Right cardiac atrium (tissue), 5 donors: ENCODE measurements around the gene ABI3BP. TPM values are rescaled to one million over a fixed set of nuclear protein-coding genes. Genes with fewer than 3 reads are reported as not detected.
A peak's percentile ranks its signal among the peaks of the same experiment; 100 is the strongest.

ENCODE experiments used
- ATAC-seq, 2 donors: fragments of 200-7000 bp; cut with Tn5 transposase; one replicate each; pipeline versions ENCODE4 v1.8.0 to v1.9.1; 2020; ENCODE audit warnings: moderate library complexity in 2 of 2, mild to moderate bottlenecking in 1 of 2
- DNase-seq, 3 donors: peaks; one replicate each; pipeline ENCODE4 v3.0.0-alpha.2; 2020
- H3K27ac ChIP-seq: one replicate; pipeline ENCODE4 v1.5.1; 2013; ENCODE audit warnings: mild to moderate bottlenecking, low read length, control low read depth, moderate library complexity
- H3K27me3 ChIP-seq: one replicate; pipeline ENCODE4 v1.6.1; 2013; ENCODE audit not compliant: control insufficient read depth, insufficient read depth
- H3K4me1 ChIP-seq: one replicate; pipeline ENCODE4 v1.6.1; 2013; ENCODE audit warnings: low read length; ENCODE audit not compliant: control insufficient read depth, insufficient read depth
- H3K4me3 ChIP-seq: one replicate; pipeline ENCODE4 v1.5.1; 2013; ENCODE audit warnings: low read length, control low read depth
- H3K9me3 ChIP-seq: one replicate; pipeline ENCODE4 v1.6.1; 2013; ENCODE audit warnings: low read length; ENCODE audit not compliant: control insufficient read depth
- WGBS: extraction: QIAGEN DNeasy Blood & Tissue Kit; methylation state at CpG from one replicate; pipeline ENCODE4 v1.1.7; 2013; 5-methylcytosine and 5-hydroxymethylcytosine counted together
- intact Hi-C, 4 donors: fragments of 100-400 bp; cut with DNase I; formaldehyde crosslinking; loops; one replicate each; pipeline versions ENCODE4 v1.11.0 to v1.14.0; 2022 to 2023
- polyA plus RNA-seq: library from polyadenylated mRNA; stranded (reverse); fragments of 200-250 nt; gene quantifications from one replicate; pipeline ENCODE4 v1.2.3, GENCODE V29; 2013
- total RNA-seq, 4 donors: library from RNA; stranded (reverse); fragmentation: NEBNext Ultra II Directional; extraction: Animal tissue kit (Norgen Biotek cat#: 25700); gene quantifications; one replicate each; pipeline ENCODE4 v1.2.1, GENCODE V29; 2021
- donor health status: healthy with polysubstance abuse.
- donor health status: DM: no; HTN: yes; CAD: no.
- donor health status: DM: no; HTN: no; CAD: no.
- donor health status: DM: no; HTN: yes; CAD: no; lungs with severe emphysema.
- donor health status: DM: yes; HTN: yes; CAD: no.

ABI3BP gene
- total and polyA plus RNA-seq, 5 donors: 14.5 to 69.5 (median 49.7) TPM

GRCh38 chr3:100775226-100775625, 218.0 kb downstream of the ABI3BP start:
- no peaks in the 10 kb centered on the region for H3K4me1 ChIP-seq
- H3K4me3 ChIP-seq: no peak overlapping the region
- H3K9me3 ChIP-seq: no peaks in the 10 kb centered on the region
- intact Hi-C loops: no loop called here
- no peak overlapping the region for H3K27ac ChIP-seq
- DNase-seq (no peak), ATAC-seq (no peak)
- whole genome bisulfite sequencing: 95% methylated on average over 3 of the region's 3 CpGs
- no peaks in the 10 kb centered on the region for H3K27me3 ChIP-seq

GRCh38 chr3:100769693-100770092, 223.5 kb downstream of the ABI3BP start:
- no peaks in the 10 kb centered on the region for H3K9me3 ChIP-seq
- DNase-seq: no peak
- 78% methylated on average over 3 of the region's 3 CpGs for WGBS
- no peak for ATAC-seq
- H3K27ac ChIP-seq: no peak overlapping the region
- no peak overlapping the region for H3K4me3 ChIP-seq
- H3K27me3 ChIP-seq: no peaks in the 10 kb centered on the region
- H3K4me1 ChIP-seq: no peaks in the 10 kb centered on the region
- intact Hi-C loops: no loop called here

- DNase-seq: no peak
- 96% methylated on average over 2 of the region's 2 CpGs for WGBS
- no peak overlapping the region for H3K4me3 ChIP-seq
- intact Hi-C loops: no loop called here
- no peaks in the 10 kb centered on the region for H3K4me1 ChIP-seq
- ATAC-seq: no peak
- no peak overlapping the region for H3K27ac ChIP-seq
- no peaks in the 10 kb centered on the region for H3K27me3 ChIP-seq
- H3K9me3 ChIP-seq: no peaks in the 10 kb centered on the region
Observed at GRCh38 chr3:100766069-100766468, 227.2 kb downstream of the ABI3BP start.

DNA sequence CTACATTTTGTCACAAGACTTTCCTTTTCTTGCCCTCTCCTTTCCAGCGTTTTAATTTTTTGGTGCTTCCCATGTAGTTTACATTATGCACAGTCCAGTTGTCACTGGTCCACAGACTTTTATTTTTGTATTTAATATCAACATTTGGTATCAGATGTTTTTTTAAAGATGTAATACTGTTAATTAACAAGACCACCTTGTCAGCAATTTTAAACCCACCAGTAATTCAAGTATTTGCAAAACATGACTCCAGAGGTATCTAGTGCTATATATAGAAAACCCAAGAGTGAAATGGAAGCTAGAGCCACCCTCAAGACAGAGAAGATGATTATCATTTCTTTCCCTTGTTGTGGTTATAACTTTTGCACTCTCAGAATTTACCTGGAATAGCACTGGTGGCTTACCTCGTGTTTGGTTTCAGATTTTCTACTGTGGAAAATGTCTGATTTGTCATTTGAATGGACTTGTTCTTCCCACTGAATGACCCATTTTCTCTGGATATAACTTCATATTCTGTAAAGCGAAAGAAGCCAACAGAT, 227.7 kb downstream of the ABI3BP start:
- ATAC-seq (no peak), DNase-seq (no peak)
- Histone ChIP-seq H3K4me1 (no peaks in the 10 kb centered on the region), H3K9me3 (no peaks in the 10 kb centered on the region), H3K27ac (no peak overlapping the region), H3K27me3 (no peaks in the 10 kb centered on the region), H3K4me3 (no peak overlapping the region)
- intact Hi-C loops: no loop called here
- 88% methylated on average over 3 of the region's 3 CpGs for WGBS

GRCh38 chr3:100761951-100762350, 231.3 kb downstream of the ABI3BP start:
- intact Hi-C loops: no loop called here
- no peak overlapping the region for H3K4me3 ChIP-seq
- no peaks in the 10 kb centered on the region for H3K27me3 ChIP-seq
- peaks cover 3% of the 10 kb centered on the region for H3K4me1 ChIP-seq
- no peak overlapping the region for H3K27ac ChIP-seq
- H3K9me3 ChIP-seq: no peaks in the 10 kb centered on the region
- DNase-seq (no peak), ATAC-seq (no peak)

- no peaks in the 10 kb centered on the region for H3K27me3 ChIP-seq
- no peaks in the 10 kb centered on the region for H3K9me3 ChIP-seq
- intact Hi-C loops: no loop called here
- ATAC-seq: peak; percentile 48 to 63
- H3K4me3 ChIP-seq: no peak overlapping the region
- H3K27ac ChIP-seq: no peak overlapping the region
- 65% methylated on average over 1 of the region's 1 CpG for WGBS
- H3K4me1 ChIP-seq: peaks cover 3% of the 10 kb centered on the region
- DNase-seq: no peak
Observed at GRCh38 chr3:100761211-100761942, 231.8 kb downstream of the ABI3BP start.

DNA sequence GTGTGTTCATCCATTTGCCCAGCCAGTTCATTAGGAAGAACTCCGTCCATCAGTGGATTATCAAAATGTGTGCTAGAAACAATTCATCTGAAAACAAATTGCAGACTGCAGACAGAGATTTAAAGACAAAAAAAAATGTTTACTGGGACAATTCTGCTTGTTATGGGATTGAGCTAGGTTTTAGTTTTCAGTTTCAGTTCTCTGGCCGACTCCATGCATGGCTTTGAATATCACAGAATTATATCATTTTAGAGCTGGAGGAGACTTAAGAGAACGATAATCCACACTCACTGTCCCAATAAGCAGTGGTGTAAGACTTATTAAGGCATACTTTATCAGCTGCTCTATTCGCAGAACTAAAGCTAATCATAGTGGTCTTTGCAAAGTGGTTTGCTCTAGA, 232.8 kb downstream of the ABI3BP start:
- Histone ChIP-seq H3K27ac (no peak overlapping the region), H3K9me3 (no peaks in the 10 kb centered on the region), H3K27me3 (no peaks in the 10 kb centered on the region), H3K4me3 (no peak overlapping the region), H3K4me1 (peaks cover 3% of the 10 kb centered on the region)
- WGBS: 39% methylated on average over 4 of the region's 4 CpGs
- intact Hi-C loops: no loop called here
- DNase-seq (no peak), ATAC-seq (peak in 1 of 2 donors; percentile 34)

- DNase-seq (no peak), ATAC-seq (no peak)
- Histone ChIP-seq H3K9me3 (no peaks in the 10 kb centered on the region), H3K27me3 (no peaks in the 10 kb centered on the region), H3K4me1 (peaks cover 3% of the 10 kb centered on the region), H3K4me3 (no peak overlapping the region), H3K27ac (no peak overlapping the region)
- intact Hi-C loops: no loop called here
Observed at GRCh38 chr3:100759950-100760349, 233.3 kb downstream of the ABI3BP start.

DNA sequence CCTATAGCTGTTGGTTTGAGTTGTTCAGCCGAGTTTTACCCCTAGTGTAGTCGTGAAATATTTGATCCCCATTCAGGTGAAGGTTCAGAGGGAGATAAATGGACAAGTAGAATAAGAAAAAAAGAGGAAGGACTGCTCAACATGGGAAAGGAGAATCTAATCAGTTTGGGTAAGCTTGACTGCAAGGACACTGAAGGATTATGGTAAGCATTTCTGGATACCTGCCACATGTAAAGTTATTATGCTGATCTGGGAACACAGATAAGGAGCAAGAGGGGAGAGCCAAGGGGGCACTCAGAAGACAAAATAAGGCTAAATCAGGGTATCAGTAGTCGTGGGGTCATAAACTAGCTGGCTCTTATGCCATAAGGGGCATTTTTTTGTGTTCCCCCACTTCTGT, 234.1 kb downstream of the ABI3BP start:
- WGBS: 50% methylated on average over 3 of the region's 3 CpGs
- DNase-seq (no peak), ATAC-seq (peak in 1 of 2 donors; percentile 28)
- Histone ChIP-seq H3K4me3 (no peak overlapping the region), H3K4me1 (peaks cover 3% of the 10 kb centered on the region), H3K27me3 (no peaks in the 10 kb centered on the region), H3K27ac (no peak overlapping the region), H3K9me3 (no peaks in the 10 kb centered on the region)
- intact Hi-C loops: no loop called here

DNA sequence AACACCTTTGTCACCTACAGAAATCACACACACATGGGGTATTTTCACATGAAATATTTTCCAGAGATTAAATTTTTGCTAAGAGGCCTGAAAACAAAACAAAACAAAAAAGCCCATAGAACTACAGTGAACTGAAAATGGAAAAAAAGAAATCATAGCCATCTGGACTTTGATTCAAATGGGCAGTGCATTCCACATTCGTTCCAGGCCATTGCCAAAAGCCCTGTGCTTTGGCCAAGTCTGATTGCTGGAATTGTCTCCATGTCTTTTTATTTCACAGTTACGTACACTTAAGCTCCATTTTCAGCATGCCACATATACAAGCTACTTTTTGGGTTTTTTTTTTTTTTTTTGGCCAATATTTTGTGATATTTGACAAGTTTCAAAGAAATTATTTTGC, 236.8 kb downstream of the ABI3BP start:
- peak; percentile 40 to 57 for ATAC-seq
- H3K4me1 ChIP-seq: peaks cover 3% of the 10 kb centered on the region
- H3K9me3 ChIP-seq: no peaks in the 10 kb centered on the region
- peak; percentile 51 to 77 (median 57) for DNase-seq
- WGBS: 21% methylated on average over 2 of the region's 2 CpGs
- intact Hi-C loops: no loop called here
- no peak overlapping the region for H3K27ac ChIP-seq
- no peak overlapping the region for H3K4me3 ChIP-seq
- no peaks in the 10 kb centered on the region for H3K27me3 ChIP-seq

- Histone ChIP-seq H3K4me1 (peaks cover 3% of the 10 kb centered on the region), H3K9me3 (no peaks in the 10 kb centered on the region), H3K27me3 (no peaks in the 10 kb centered on the region), H3K4me3 (no peak overlapping the region), H3K27ac (no peak overlapping the region)
- peak; percentile 47 to 49 for ATAC-seq
- 71% methylated on average over 3 of the region's 3 CpGs for WGBS
- intact Hi-C loops: no loop called here
- no peak for DNase-seq
Observed at GRCh38 chr3:100754563-100755334, 238.5 kb downstream of the ABI3BP start.
